Stimulated activated CD4-positive, alpha-beta T cell treated with anti-CD3 and anti-CD28 coated beads, TNF-alpha, amount 100 ng/mL, for 1 hour (primary cell): ENCODE data around the gene PMEPA1.

ENCODE experiments used
- DNase-seq, 3 donors: peaks; one replicate each; pipeline ENCODE4 v3.0.0-alpha.2; 2020; ENCODE audit warnings: low read depth in 3 of 3, low spot score in 1 of 3

Gene PMEPA1

GRCh38 chr20:57612436-57612835, 97.4 kb downstream of the PMEPA1 start:
- DNase-seq = no peak

- no peak for DNase-seq
These were observed 98.1 kb downstream of the PMEPA1 start for GRCh38 chr20:57611586-57612311.

- DNase-seq = no peak
These were observed 99.4 kb downstream of the PMEPA1 start for GRCh38 chr20:57610261-57610952.

- DNase-seq = no peak
These were observed 100.0 kb downstream of the PMEPA1 start for GRCh38 chr20:57609842-57610167.

GRCh38 chr20:57609086-57609841, 100.6 kb downstream of the PMEPA1 start:
- no peak for DNase-seq

- no peak for DNase-seq
These were observed 101.3 kb downstream of the PMEPA1 start for GRCh38 chr20:57608516-57608915.

GRCh38 chr20:57605878-57606277, 103.9 kb downstream of the PMEPA1 start:
- DNase-seq = no peak

- no peak for DNase-seq
These were observed 104.8 kb downstream of the PMEPA1 start for GRCh38 chr20:57605045-57605444.

- DNase-seq = no peak
These were observed 106.7 kb downstream of the PMEPA1 start for GRCh38 chr20:57603120-57603519.

GRCh38 chr20:57601737-57602136, 108.1 kb downstream of the PMEPA1 start:
- no peak for DNase-seq

- no peak for DNase-seq
These were observed 108.6 kb downstream of the PMEPA1 start for GRCh38 chr20:57601211-57601570.

- DNase-seq = no peak
These were observed 109.2 kb downstream of the PMEPA1 start for GRCh38 chr20:57600320-57601210.

GRCh38 chr20:57598491-57598890, 111.3 kb downstream of the PMEPA1 start:
- DNase-seq = no peak
